ENCODE data around the gene SHLD2. TPM values are rescaled to one million over a fixed set of nuclear protein-coding genes. Genes with fewer than 3 reads are reported as not detected.
"Not testable (repeated sequence)": the region's sequence is repeated elsewhere in the genome, so short reads cannot be mapped to it uniquely, and the experiment has no call there.

Gene SHLD2
- polyA plus RNA-seq (2013, experiment 1 of 2; ENCODE audit: insufficient read length), result 19.1 TPM
- polyA plus RNA-seq (2013, experiment 2 of 2; ENCODE audit: insufficient read length), result 23.6 TPM

- DNase-seq, result peak; percentile 93
These were observed at the start of gene SHLD2, which contains the start of gene GLUD1 for GRCh38 chr10:87094373-87095235. SHLD2 (plus strand) TSS chr10:87095206; CDS start chr10:87151355, 56,149 bp downstream. GLUD1 (minus strand) TSS chr10:87094843; CDS start chr10:87094769, 74 bp downstream.

GRCh38 chr10:87045434-87045938, 49.5 kb upstream of the SHLD2 start:
- no peak for DNase-seq

GRCh38 chr10:87053111-87053510, 41.9 kb upstream of the SHLD2 start:
- DNase-seq, result no peak

GRCh38 chr10:87053577-87054181, 41.3 kb upstream of the SHLD2 start:
- DNase-seq, result no peak

- DNase-seq, result peak; percentile 62
These were observed 40.4 kb upstream of the SHLD2 start for GRCh38 chr10:87054373-87055295.

- DNase-seq, result no peak
These were observed 36.8 kb upstream of the SHLD2 start for GRCh38 chr10:87058171-87058570.

GRCh38 chr10:87059401-87059800, 35.6 kb upstream of the SHLD2 start:
- DNase-seq, result no peak

- DNase-seq, result no peak
These were observed 34.6 kb upstream of the SHLD2 start for GRCh38 chr10:87060280-87060928.

- no peak for DNase-seq
These were observed 30.4 kb upstream of the SHLD2 start for GRCh38 chr10:87064651-87065050.

GRCh38 chr10:87066178-87066577, 28.8 kb upstream of the SHLD2 start:
- DNase-seq, result no peak

GRCh38 chr10:87066865-87067264, 28.1 kb upstream of the SHLD2 start:
- DNase-seq, result no peak

GRCh38 chr10:87068281-87068680, 26.7 kb upstream of the SHLD2 start:
- no peak for DNase-seq

- no peak for DNase-seq
These were observed 22.6 kb upstream of the SHLD2 start for GRCh38 chr10:87072449-87072848.

GRCh38 chr10:87076421-87076820, 18.6 kb upstream of the SHLD2 start:
- not testable (repeated sequence) for DNase-seq

GRCh38 chr10:87079106-87079836, 15.7 kb upstream of the SHLD2 start:
- DNase-seq, result no peak

- DNase-seq, result not testable (repeated sequence)
These were observed 14.4 kb upstream of the SHLD2 start for GRCh38 chr10:87080621-87081020.

GRCh38 chr10:87081574-87081973, 13.4 kb upstream of the SHLD2 start:
- DNase-seq, result not testable (repeated sequence)

- peak; percentile 86 for DNase-seq
These were observed 12.8 kb upstream of the SHLD2 start for GRCh38 chr10:87082219-87082618.

- peak; percentile 79 for DNase-seq
These were observed 11.3 kb upstream of the SHLD2 start for GRCh38 chr10:87083576-87084290.

GRCh38 chr10:87084291-87084782, 10.7 kb upstream of the SHLD2 start:
- DNase-seq, result peak; percentile 89

All from fibroblast of skin of back (primary cell).